Stimulated activated CD8-positive, alpha-beta memory T cell treated with anti-CD3 and anti-CD28 coated beads, Interleukin-2, amount 100 ng/mL, for 1 hour (primary cell): ENCODE results near the gene RTP2.
A peak's percentile ranks its signal among the peaks of the same experiment; 100 is the strongest.
"Not testable (repeated sequence)": the region's sequence is repeated elsewhere in the genome, so short reads cannot be mapped to it uniquely, and the experiment has no call there.

Experiments
- DNase-seq, 2 donors: peaks; one replicate each; pipeline ENCODE4 v3.0.0-alpha.2; 2020; ENCODE audit warnings: low read depth in 2 of 2

The RTP2 gene

DNA sequence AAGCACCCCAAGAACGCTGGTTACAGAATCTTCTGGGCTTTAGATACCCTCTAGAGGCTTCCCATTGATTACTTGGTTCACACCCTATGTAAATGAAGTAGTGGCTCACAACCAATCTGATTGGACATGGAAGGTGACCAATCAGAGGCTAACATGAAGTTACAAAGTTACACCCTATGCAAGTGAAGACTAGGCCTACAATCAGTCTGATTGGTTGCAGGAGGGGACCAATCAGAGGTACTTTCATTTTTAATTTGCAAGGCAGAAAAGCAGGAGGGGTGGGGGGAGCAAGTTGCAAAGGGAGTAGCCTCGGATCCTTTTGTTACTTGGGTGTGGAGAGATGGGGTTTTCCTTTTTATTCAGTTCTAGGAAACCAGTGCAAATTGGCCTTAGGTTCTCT, 11.1 kb upstream of the RTP2 start:
- DNase-seq, result no peak

GRCh38 chr3:187709155-187709554, 6.8 kb upstream of the RTP2 start:
- DNase-seq, result no peak

GRCh38 chr3:187708696-187709095, 6.3 kb upstream of the RTP2 start:
- no peak for DNase-seq

GRCh38 chr3:187706971-187707370, 4.6 kb upstream of the RTP2 start:
- DNase-seq, result no peak

- no peak for DNase-seq
Observed at GRCh38 chr3:187705164-187705563, 2.8 kb upstream of the RTP2 start.

DNA sequence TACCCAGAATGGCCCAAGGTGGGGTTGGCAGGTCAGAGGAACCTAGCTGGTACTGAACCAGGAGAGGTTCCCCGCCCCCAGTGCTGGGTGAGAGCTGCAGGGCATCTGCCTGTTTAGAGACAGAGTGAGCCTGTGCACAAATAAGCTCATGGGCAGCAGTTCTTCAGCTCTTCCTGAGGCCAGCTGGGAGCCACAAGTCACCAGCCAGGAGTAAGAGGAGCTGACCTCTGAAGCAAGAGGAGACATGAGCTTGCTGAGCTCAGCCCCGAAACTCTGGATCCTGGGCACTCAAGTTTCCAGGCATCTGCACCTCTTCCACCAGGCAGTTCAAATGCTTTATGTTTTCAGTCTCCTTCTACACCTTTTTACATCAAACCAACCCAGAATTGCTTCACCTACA, 2.1 kb downstream of the RTP2 start:
- DNase-seq, result no peak

GRCh38 chr3:187698499-187699399, 3.6 kb downstream of the RTP2 start:
- DNase-seq, result no peak

GRCh38 chr3:187696021-187696420, 6.3 kb downstream of the RTP2 start:
- no peak for DNase-seq

DNA sequence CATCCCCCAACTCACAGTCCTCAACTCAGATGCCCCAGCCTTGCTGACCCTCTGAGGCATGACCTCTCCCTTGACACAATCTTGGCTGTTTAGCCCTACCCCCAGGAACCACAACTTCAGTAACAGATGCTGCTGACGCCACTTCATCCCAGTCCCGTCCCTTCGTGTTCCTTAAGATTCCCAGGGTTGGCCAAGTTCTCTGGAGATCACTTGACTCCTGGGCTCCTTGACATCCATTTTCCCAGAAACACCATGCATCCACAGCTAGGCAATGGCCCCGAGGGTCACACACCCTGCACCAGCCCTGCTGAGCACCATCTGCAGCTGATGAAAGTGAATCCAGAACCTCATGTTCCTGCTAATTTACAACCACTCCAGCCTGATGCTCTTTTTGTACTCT, 6.9 kb downstream of the RTP2 start:
- no peak for DNase-seq

DNA sequence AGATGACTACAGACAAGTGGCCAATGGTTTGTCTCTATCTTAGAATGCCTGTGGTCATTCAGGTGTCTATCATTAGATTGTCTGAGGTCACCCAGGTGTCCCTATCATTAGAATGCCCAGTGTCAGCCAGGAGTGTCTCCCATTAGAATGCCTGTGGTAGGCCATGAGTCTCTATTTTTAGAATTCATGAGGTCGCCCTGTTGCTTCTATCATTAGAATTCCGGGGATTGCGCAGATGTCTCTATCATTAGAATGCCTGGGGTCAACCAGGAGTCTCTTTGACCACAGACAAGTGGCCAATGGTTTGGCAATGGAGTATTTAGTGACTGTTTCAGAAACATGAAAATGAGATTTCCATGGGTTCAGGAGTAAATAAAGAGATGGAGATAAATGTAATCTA, 7.6 kb downstream of the RTP2 start:
- DNase-seq, result no peak

DNA sequence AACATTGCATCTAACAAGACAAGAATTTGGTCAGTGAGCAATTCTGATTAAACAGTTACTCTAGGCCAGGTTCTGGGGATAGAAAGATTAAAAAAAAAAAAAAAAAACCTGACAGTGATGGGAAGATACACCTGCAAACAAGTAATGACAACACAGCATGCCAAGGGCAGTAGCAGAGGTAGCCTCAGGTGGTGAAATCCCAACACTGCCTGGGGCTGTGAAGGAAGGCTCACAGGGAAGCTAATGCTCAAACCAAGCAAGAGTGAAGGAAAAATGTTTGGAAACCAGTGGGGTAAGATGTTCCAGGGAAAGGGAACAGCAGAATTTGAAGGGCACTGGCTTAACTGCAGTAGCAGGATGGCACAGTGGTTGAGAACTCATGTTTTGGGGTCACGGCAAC, 8.9 kb downstream of the RTP2 start:
- no peak for DNase-seq

GRCh38 chr3:187689984-187690383, 12.4 kb downstream of the RTP2 start:
- no peak for DNase-seq

- no peak for DNase-seq
Observed at GRCh38 chr3:187686621-187687273, 15.6 kb downstream of the RTP2 start.

DNA sequence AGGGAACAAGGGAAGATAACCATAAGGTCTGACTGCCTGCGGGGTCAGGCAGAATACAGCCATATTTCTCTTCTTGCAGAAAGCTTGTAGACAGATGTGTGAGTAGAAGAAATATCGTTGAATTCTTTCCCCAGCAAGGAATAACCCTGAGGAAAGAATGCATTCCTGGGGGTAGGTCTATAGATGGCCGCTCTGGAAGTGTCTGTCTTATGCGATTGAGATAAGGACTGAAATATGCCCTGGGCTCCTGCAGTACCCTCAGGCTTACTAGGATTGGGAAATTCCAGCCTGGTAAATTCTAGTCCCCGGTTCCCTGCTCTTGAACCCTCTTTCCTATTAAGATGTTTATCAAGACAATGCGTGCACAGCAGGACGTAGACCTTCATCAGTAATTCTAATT, 16.4 kb downstream of the RTP2 start:
- DNase-seq, result no peak

DNA sequence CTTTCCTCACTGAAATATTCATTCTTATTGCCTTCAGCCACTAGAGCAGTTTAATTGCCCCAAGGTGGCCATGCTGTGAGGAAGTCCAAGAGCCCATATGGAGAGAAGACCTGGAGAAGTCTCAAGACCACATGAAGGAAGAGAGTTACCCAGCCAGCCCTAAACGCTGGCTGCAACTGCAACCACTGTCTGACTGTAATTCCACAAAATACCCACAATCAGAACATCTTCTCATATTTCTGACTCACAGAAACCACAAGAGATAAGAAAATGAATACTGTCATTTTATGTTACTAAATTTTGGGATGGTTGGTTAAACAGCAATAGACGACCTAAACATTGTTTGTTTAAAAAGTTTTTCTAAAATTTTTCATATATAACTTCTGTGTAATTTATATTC, 17.5 kb downstream of the RTP2 start:
- no peak for DNase-seq

DNA sequence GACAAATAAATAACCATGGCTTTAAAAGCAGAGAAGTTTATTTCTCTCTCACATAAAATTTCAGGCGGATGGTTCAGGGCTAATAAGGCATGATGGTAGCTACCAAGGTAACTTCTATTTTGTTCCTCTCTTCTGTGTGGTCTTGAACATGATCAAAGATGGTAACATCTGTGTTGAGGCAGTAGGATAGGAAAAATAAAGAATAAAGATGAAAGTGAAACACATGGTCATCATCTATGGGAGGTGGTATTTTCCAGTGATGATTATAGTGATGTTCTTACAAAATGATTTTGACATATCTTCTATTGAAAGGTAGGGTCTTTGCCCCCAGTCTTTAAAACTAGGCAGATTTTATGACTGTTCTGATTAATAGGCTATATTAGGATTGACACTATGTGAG, 17.9 kb downstream of the RTP2 start:
- no peak for DNase-seq

GRCh38 chr3:187681756-187682155, 20.6 kb downstream of the RTP2 start:
- not testable (repeated sequence) for DNase-seq

DNA sequence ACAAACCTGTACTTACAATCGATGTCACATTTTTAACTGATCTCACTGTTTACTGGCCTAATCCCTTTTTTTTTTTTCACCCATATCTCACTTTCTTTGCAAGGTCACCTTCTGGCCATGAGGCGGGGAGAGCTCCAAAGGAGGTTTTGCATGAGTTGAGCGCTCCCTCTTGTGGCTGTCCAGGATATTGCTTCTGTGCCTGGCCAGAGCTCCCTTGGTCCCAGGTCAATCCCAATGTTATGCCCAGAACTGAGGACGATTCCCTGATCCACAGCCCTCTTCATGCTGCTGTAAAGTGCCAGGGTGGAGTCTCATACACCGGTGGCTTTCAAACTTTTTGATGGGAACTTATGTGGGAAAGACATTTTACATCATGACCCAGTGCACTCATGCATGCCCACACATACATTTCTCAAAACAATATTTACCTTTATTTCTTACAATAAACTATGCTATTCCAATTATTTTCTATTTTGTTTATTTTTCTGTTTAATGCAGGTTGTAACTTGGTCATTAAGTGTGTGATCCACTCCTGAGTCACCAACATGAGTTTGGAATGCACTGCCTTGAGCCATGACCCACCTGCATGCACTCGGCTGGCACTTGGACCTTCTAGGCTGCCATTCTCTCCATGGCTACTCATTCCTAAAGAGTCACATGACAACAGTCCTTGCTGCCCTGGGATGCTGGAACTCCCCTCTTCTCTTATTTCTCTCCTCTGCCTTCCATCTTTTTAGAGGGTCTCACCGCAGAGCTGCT, 22.5 kb downstream of the RTP2 start:
- peak; percentile 27 to 43 for DNase-seq

DNA sequence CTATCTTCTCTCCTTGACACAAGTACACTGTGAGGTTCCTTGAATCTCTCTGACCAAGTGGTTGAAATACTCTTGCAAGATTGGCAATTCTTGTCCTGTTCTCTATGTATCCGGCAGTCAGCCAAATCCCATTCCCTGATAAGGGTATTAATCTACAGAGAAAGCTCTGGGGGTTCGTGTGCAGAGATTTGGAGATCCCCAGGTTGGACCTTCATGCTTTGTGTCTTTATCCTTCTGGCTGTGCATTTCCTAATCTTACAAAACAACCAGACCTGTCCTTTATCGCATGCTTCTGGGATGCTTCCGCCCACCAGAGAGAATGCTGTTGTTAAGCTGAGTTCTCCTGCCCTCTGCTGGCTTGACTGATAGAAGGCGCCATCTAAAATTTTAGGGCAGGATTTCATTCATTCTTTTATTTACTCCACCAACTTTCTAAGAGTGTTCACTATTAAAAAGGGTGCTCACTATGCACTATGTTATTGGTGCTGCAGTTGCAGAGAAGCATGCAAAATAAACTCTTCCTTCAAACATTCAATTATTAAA, 23.6 kb downstream of the RTP2 start:
- DNase-seq, result no peak

GRCh38 chr3:187677604-187678003, 24.8 kb downstream of the RTP2 start:
- no peak for DNase-seq

GRCh38 chr3:187673012-187673411, 29.3 kb downstream of the RTP2 start:
- no peak for DNase-seq
